SW480 (cell line): Measurements from ENCODE around the gene IGSF22.
A peak's percentile ranks its signal among the peaks of the same experiment; 100 is the strongest.

Experiments used
- DNase-seq: peaks from one replicate; pipeline ENCODE4 v3.0.0-alpha.2; 2016; ENCODE audit warnings: low spot score

Gene IGSF22

DNA sequence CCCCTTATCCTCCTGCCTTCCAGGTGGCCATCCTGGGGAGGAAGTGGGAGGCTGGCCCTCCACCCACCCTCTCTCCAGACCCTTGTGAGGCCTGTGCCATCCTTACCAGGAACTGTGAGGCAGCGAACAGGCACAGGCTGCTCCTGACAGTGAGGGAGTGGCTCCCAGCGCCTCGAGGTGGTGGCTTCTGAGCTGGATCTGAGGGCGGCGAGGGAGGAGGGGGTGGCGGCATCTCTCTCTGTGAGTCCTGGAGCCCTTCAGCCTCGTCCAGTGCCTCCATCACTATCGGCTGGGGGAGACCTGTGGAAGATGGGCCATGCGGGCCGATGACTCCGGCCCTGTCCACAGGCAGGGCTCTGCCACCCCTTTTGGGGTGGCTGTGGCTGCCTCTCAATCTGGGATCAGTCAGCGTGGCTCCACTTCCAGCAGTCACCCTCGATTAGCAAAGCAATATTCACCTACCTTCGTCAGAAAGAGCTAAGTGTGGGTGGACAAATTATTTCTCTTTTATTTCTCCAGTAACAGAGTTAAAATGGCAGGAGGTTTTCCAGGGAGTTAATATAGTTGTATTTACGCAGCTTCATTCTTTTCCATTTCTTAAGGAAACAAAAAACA, 18.0 kb upstream of the IGSF22 start:
- no peak for DNase-seq

GRCh38 chr11:18743365-18743764, 17.4 kb upstream of the IGSF22 start:
- no peak for DNase-seq

GRCh38 chr11:18741783-18742182, 15.8 kb upstream of the IGSF22 start:
- no peak for DNase-seq

- no peak for DNase-seq
These were observed 13.7 kb upstream of the IGSF22 start for GRCh38 chr11:18739685-18740084.

DNA sequence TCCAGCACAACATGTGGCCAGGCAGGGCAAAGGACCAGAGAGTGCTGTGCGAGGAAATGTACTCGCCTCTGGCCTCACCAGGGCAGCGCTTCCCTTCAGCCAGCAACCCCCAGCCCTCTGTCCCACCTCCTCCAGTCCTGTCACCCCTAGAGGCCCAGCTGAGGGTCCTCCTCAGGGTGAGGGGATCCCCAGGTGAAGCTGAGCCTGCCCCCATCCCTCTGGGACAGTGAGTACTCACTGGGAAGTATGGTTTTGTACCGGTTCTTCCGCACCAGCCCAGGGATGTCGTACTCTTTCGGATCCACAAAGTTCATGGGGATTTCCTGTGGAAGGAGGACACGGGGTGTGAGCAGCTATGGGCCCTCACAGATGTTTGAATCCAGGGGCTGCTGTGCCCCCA, 11.7 kb upstream of the IGSF22 start:
- DNase-seq, result no peak

GRCh38 chr11:18736590-18737148, 10.7 kb upstream of the IGSF22 start:
- no peak for DNase-seq

DNA sequence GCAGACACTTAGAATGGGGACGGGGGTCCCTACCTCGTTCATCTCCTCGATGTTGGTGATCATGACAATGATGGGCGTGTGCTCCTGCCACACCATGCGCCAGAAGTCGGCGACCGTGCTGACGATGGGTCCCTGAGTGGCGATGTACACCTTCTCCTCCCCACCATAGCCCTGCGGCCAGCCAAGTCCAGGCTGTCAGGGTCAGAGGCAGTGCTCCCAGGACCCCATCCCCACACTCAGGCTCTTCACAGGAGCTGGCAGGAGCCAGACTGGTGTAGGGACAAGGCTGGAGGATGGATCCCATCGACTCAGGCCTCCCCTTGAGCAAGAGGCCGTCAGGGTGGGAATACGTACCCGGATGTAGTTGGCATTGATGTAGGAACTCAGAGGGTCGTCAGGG, 7.2 kb upstream of the IGSF22 start:
- DNase-seq, result no peak

DNA sequence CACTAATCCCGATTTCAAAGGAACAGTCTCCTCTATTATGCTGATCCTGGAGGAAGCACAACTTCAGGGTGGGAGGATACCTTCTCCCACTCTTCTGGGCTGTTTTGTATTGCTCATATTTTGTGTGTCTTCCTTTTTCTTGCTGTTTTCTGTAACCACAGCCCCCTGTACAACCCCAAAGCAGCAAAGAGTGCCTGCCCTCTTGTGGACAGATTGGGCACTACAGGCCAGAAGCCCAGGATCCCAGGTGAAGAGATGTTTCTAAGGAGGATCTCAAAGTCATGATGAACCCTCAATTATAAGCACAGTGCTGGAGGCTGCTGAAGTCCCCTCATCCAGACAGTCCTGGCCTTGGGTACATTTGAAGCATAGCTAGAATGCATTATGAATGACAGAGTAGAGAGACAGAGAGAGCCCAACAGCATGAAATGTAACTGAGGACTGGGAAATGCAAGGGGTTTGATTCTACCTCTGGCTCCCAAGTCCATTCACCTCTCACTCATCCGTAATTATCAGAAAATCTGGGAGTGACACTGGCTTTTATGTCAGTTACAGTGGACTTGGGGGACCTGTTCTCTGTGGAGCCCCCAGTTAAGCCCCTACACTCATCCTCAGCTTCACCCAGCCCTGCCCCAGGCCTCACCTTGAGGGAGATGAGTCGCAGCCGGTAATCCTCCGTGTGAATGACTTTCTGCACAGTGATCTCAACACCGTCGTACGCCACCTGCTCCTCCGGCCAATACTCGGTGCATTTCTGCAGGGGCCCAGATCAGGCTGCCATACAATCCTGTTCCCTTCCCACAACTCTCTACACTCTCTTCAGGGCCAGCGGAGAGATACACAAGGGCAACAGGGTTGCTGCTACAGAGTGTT, 6.2 kb upstream of the IGSF22 start:
- peak; percentile 28 for DNase-seq

GRCh38 chr11:18731441-18731840, 5.5 kb upstream of the IGSF22 start:
- no peak for DNase-seq

DNA sequence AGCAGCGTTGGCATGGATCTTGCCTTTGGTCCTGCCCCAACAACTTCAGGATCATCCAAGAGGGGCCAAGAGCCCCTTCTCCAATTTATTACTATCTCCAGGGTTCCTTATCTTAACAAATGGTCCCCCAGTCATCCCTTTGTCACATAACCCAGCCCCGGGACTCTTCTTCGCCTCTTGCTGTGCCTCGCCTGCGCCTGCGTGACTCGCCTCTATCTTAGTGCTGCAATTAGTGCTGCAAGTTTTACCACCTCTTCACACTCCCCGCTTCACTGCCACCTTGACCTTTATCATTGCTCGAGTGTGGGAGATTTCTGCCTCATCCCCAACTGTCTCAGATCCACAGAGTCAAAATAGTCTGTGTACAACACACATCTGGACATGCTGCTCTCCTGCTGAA, 4.0 kb upstream of the IGSF22 start:
- no peak for DNase-seq

GRCh38 chr11:18729426-18729825, 3.4 kb upstream of the IGSF22 start:
- DNase-seq, result no peak

- no peak for DNase-seq
These were observed 2.7 kb upstream of the IGSF22 start for GRCh38 chr11:18728658-18729057.

DNA sequence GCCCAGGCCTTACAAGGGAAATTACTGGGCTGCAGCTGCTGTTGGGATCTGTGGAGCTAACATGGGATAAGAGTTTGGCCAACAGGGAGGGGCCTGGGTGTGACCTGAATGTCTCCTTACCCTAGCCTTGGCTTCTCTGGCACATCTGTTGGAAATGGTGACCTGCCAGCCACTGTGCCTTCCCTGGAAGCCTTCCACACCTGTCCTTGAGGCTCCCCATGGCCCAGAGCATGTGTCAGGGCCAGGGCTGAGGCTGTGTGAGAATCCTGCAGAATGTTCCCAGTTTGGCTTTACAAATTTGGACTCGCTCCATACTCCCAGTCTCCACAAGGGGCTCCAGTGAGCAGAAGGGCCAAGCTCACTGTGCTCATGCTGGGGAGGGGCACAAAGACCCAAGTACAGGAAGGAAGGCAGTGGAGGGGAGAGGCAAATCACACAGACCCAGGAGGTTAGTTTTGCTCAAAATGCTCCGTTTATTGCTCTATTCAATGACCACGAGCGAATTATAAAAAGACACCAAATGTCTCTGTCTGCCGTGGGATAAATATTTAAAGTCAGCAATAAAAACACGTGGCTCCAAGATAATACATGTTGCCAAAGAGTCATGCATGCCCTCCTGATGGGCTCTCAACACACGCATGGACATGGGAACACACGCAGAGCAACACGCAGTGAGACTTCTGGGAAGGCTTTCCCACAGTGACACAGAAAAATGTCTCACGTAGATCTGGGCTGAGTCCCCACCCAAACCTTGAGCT, 1.7 kb upstream of the IGSF22 start:
- DNase-seq, result peak; percentile 44

DNA sequence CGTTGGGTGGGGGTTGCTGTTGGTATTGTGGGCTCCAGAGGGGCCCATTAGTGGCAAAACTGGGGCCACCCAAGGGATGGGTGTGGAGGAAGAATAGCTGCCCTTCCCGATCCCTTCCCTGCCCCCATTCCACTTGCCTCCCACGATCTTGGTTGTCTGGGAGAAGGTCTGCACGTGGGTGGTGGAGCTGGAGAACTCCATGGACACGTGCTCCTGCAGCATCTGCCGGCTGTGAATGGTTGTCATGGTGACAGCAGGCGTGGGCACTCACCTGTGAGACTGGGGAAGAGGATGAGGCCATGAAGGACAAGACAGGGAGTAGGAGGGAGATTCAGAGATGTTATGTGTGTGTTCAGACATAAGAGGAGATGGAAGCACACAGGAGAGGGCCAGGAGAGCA, 2.0 kb downstream of the IGSF22 start:
- peak; percentile 37 for DNase-seq

DNA sequence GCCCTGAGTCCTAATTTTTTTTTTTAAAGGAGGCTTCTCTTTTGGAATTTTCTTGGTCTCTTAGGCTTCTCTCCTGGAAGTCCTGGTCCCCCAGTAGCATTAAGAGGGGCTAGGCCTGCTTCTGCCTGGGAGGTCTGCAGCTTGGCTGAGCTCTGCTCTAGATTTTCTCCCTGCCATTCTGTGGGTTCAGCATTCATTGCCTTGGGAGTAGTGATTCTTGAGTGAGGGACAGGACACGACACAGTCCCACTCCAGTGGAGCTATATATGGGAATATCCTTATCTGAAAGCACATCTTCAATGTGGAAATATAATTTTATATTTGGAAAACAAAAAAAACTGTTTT, 3.7 kb downstream of the IGSF22 start:
- no peak for DNase-seq

- DNase-seq, result peak; percentile 77
These were observed 4.3 kb downstream of the IGSF22 start for GRCh38 chr11:18721561-18722292.

DNA sequence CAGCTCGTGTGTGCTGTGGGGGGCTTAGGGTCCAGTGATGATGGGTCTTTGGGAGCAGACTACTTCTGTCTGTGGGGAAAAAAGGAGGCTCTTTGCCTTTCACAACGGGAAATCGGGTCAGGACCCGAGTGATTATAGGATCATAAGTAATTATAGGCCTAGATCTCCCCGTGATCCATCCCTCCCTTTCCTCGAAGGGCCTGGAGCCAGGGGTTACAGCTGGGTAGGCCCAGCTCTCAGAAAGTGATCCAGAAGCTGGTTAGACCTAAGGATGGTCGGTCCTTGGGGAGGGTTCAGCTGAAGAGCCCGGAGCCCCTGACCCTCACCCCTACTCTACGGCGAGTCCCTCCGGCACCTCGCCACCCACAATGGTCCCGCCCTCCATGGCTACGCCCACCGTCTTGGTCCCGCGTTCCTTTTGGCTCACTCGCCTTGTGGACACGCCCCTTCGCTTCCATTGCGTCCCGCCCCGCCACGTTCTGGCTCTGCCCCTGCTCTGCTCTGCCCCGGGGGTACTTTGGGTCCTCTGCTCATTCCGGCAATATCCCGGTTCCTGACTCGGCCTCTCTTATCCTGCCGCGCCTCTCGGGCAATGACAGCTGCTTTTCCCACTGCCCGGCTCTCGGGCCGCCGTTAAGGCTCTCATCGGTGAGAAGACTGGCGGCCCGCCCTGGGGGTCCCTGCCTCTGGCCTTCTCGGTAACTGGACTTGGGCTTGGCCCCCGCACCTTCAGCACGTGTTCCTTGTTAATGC, 5.0 kb downstream of the IGSF22 start:
- peak; percentile 76 for DNase-seq

DNA sequence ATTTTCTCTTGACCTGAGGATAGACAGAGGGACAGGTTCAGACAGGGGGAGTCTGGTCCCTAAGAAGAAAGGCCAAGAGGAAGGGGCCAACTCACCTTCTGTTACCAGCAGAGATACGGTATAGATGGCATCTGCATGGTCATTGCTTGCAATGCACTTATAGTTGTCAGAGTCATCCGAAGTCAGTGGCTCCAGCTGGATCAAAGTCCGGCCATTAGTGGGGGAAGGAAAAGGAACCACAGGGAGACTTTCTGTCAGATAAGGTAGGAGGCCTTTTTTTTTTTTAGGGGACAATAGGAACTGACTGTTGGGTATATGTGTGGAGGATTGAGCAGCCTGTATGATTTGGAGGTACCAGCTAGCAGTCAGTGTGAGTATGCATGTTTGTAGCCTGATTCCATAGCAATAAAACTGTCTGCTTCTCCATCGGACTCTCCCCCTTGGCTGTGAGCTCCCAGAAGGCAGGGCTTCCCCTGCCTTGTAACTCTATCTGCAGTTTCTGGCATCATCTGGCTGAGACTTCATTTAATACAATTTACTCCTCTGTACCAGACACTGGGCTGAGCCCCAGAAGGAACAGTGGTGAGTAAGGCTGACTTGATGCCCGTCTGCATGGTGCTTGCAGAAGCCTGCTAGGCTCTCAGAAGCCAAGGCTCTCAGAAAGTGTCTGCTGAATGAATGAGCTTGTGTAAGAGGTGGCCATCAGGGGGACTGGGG, 5.7 kb downstream of the IGSF22 start:
- no peak for DNase-seq

DNA sequence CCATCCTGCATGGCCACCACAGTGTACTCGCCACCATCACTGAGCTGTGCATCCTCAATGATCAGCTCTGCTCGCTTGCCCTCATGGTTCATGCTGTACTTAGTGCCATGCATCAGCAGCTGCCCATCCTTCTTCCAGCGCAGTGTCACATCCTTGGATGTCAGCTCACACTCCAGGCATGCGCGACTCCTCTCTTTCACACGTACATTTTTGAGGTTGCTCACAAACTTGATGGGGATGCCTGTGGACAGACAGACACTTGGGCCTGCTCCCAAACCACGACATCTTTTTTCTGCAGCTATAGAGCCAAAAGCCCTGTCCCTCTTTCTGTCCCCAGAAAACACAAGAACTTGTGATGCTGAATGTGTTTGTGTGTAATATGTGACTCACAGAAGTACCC, 10.5 kb downstream of the IGSF22 start:
- DNase-seq, result no peak

DNA sequence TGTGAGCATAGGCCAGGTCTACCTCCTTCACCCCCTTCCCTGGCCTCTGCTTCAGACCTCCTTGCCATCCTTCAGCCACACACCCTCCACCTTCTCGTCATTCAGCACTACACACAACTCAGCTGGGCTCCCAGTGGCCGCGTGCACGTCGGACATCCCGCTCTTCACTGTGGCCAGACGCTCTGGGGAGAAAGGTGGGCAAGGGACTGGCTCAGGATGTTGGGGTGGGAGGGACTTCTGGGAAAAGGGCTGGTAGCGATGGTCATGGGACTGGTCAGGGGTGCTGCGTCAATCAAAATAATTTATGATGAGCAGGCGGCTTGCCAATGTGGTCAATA, 11.6 kb downstream of the IGSF22 start:
- DNase-seq, result no peak
